CD4-positive, alpha-beta T cell treated with Interleukin-12 subunit alpha and Interleukin-12 subunit beta, for 1 hour (primary cell): ENCODE data around the gene RNPEPL1.

ENCODE experiments used
- DNase-seq: peaks from one replicate; pipeline ENCODE4 v3.0.0-alpha.2; 2020

RNPEPL1 gene

DNA sequence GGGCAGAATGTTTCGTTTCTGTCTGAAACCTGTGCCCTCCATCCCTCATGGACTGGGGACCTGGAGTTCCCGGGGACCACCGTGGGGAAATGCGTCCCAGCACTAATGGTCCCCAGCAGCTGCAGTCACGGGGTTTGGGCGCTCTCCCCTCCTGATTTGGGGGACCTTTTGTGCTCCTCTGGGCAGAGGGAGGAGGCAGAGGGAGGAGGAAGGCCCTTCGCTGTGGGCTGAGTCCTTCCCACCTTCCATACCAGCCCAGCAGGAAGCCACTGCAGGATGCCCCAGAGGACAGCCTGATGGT lies 60.2 kb downstream of the RNPEPL1 start:
- DNase-seq = no peak

DNA sequence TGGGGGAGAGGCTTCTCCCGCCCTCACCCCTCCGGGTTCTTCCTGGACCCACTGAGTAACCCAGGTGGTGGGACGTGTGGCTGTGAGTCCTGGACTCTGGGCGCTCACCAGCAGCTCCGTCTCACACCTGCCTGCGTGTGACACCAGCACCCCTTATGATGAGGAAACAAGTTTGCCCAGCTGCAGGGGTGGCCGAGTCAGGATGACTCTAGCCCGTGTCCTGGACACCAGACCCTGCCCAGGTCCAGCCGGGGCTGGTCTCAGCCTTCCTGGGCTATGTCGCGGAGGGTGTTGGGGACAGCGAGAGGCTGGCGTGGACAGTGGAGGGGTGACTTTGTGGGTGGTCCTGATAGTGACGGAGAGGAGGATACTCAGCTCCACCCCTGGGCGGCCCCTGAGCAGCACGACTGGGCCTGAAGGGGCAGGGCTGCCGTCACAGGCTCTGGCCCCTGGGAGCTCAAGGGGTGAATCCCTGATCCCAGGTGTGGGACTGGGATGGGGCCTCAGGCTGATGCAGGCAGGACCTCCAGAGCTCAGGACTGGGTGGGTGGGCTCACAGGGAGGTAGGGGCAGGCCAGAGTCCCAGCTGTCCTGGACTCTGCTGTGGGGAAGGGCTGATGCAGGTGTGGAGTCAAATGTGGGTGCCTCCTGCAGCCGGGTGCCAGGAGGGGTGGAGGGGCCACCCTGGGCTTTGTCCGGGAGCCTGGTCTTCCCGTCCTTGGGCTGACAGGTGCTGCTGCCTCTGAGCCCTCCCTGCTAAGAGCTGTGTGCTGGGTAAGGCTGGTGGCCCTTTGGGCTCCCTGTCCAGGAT lies 60.7 kb downstream of the RNPEPL1 start:
- DNase-seq = no peak

DNA sequence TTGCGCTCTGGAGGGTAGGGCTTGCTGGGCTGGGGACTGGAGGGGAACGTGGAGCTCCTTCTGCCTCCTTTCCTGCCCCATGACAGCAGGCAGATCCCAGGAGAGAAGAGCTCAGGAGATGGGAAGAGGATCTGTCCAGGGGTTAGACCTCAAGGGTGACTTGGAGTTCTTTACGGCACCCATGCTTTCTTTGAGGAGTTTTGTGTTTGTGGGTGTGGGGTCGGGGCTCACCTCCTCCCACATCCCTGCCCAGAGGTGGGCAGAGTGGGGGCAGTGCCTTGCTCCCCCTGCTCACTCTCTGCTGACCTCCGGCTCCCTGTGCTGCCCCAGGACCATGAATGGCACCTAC lies 61.3 kb downstream of the RNPEPL1 start:
- no peak for DNase-seq

DNA sequence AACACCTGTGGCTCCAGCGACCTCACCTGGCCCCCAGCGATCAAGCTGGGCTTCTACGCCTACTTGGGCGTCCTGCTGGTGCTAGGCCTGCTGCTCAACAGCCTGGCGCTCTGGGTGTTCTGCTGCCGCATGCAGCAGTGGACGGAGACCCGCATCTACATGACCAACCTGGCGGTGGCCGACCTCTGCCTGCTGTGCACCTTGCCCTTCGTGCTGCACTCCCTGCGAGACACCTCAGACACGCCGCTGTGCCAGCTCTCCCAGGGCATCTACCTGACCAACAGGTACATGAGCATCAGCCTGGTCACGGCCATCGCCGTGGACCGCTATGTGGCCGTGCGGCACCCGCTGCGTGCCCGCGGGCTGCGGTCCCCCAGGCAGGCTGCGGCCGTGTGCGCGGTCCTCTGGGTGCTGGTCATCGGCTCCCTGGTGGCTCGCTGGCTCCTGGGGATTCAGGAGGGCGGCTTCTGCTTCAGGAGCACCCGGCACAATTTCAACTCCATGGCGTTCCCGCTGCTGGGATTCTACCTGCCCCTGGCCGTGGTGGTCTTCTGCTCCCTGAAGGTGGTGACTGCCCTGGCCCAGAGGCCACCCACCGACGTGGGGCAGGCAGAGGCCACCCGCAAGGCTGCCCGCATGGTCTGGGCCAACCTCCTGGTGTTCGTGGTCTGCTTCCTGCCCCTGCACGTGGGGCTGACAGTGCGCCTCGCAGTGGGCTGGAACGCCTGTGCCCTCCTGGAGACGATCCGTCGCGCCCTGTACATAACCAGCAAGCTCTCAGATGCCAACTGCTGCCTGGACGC lies 61.9 kb downstream of the RNPEPL1 start:
- DNase-seq = no peak
